ENCODE results near the gene ZNF497. TPM values are rescaled to one million over a fixed set of nuclear protein-coding genes. Genes with fewer than 3 reads are reported as not detected.

ZNF497 gene
- total and polyA plus RNA-seq, 4 donors: 0.60 to 4.4 (median 1.3) TPM

GRCh38 chr19:58336820-58337219, 25.7 kb downstream of the ZNF497 start:
- Histone ChIP-seq H3K4me1 (ENCODE audit: control insufficient read depth in 4 of 4, insufficient read depth in 4 of 4, low read length in 3 of 4) (peaks cover 12 to 27% (median 21%) of the 10 kb centered on the region in 4 donors), H3K36me3 (ENCODE audit: control insufficient read depth in 4 of 4, insufficient read depth in 3 of 4, low read depth in 1 of 4, low read length in 3 of 4) (peaks cover 0 to 15% (median 12%) of the 10 kb centered on the region in 4 donors), H3K9me3 (ENCODE audit: control insufficient read depth in 4 of 4, low read length in 3 of 4) (peaks cover 0 to 3% (median 0%) of the 10 kb centered on the region in 4 donors), H3K27ac (ENCODE audit: low read depth in 1 of 2, low read length in 2 of 2) (peak overlapping the region; percentile 91), H3K27me3 (ENCODE audit: control insufficient read depth in 4 of 4, insufficient read depth in 4 of 4, low read length in 3 of 4) (no peaks in the 10 kb centered on the region), H3K9ac (ENCODE audit: low read depth in 1 of 2, low read length in 2 of 2) (no peak overlapping the region), H3K4me3 (ENCODE audit: low read depth in 1 of 3, low read length in 3 of 3) (no peak overlapping the region)
- WGBS: 59% methylated on average over 4 of the region's 4 CpGs
- no peak for DNase-seq (ENCODE audit: low spot score)
- no peak for TF ChIP-seq CTCF (IDR thresholded peaks at IDR 0.05; ENCODE audit: low read depth, low read length, missing input control)
- TF ChIP-seq RXRA (IDR thresholded peaks at IDR 0.05): peak; percentile 71 to 83
- no peak for TF ChIP-seq EGR1 (IDR thresholded peaks at IDR 0.05; ENCODE audit: low read depth in 2 of 2)
- peak in 1 of 2 donors; percentile 34 for TF ChIP-seq JUND (IDR thresholded peaks at IDR 0.05)
- TF ChIP-seq ATF3 (IDR thresholded peaks at IDR 0.05): no peak
- no peak for TF ChIP-seq MAX (IDR thresholded peaks at IDR 0.05)
- TF ChIP-seq ZBTB33 (IDR thresholded peaks at IDR 0.05): peak; percentile 14
- TF ChIP-seq FOXA1 (IDR thresholded peaks at IDR 0.05): no peak
- TF ChIP-seq FOXA2 (IDR thresholded peaks at IDR 0.05): no peak
- TF ChIP-seq SP1 (IDR thresholded peaks at IDR 0.05): no peak
- TF ChIP-seq RAD21 (IDR thresholded peaks at IDR 0.05): no peak
- TF ChIP-seq HNF4G (IDR thresholded peaks at IDR 0.05): peak; percentile 72
- no peak for TF ChIP-seq YY1 (IDR thresholded peaks at IDR 0.05)
- TF ChIP-seq NR2F2 (IDR thresholded peaks at IDR 0.05): peak; percentile 22
- no peak for TF ChIP-seq TAF1 (conservative IDR thresholded peaks at IDR 0.05)
- peak; percentile 23 for TF ChIP-seq REST (IDR thresholded peaks at IDR 0.05)
- TF ChIP-seq HNF4A (conservative IDR thresholded peaks at IDR 0.05): peak; percentile 90 to 93
- TF ChIP-seq GABPA (IDR thresholded peaks at IDR 0.05 in 1 of 2, conservative IDR thresholded peaks at IDR 0.05 in 1 of 2): peak in 1 of 2 donors; percentile 35

Data from liver (tissue), 9 donors.